ENCODE data around the gene CRPPA.
"Not testable (repeated sequence)": the region's sequence is repeated elsewhere in the genome, so short reads cannot be mapped to it uniquely, and the experiment has no call there.

DNA sequence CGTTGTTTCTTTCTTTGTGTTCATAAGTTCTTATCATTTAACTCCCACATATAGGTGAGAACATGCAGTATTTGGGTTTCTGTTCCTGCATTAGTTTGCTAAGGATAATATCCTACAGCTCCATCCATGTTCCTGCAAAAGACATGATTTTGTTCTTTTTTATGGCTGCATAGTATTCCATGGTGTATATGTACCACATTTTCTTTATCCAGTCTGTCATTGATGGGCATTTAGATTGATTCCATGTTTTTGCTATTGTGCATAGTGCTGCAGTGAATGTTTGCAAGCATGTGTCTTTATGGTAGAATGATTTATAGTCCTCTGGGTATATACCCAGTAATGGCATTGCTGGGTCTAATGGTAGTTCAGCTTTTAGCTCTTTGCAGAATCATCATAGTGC is 35.0 kb upstream of the CRPPA start:
- TF ChIP-seq EZH2 (IDR thresholded peaks at IDR 0.05); POLR2AphosphoS5 (IDR thresholded peaks at IDR 0.05; ENCODE audit: borderline replicate concordance, low read depth, low read length): not testable (repeated sequence)
